HG03135 (cell line): ENCODE results near the gene TENT5A.
A peak's percentile ranks its signal among the peaks of the same experiment; 100 is the strongest.

Experiments used
- ATAC-seq: cut with Tn5 transposase; IDR thresholded peaks from one replicate; pipeline ENCODE4 v1.9.1; 2021; ENCODE audit warnings: mild to moderate bottlenecking, moderate library complexity; ENCODE audit not compliant: unreplicated experiment

Gene TENT5A

DNA sequence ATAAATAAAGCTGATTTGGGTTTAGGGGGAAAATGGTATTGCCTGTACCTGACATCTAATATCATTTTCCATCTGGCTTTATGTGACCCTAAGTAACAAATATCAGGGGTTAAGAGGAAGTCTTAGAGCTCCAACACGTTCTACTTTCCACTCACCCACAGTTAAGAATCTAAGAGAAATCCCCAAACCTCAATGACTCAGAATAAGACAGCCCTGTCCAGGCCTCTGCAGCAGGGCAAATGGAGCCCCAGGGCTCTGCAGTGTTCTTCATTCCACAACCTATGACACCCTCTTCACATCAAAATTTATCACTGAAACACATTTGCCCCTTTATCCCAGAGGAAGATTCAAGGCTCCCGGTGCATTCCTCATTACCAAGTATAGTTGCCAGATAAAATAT is 20.3 kb upstream of the TENT5A start:
- peak; percentile 99 for ATAC-seq

DNA sequence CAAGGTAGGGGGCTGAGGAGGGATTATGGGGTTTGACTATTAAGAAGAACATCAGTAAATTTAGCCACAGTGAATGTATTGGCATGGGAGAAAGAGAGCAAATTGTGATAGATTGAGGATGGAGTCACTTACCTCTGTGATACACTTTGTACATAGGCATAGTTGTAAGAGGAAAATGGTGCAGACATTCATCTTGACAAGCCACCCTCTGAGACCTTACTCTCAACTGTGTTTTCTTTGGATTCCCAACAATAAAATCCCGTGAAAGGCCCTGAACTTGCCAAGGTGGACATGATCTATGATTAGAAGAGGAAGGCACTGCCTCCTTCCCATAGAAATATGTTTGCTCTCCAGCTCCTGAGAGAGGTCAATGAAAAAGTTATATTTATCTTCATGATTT is 18.6 kb upstream of the TENT5A start:
- ATAC-seq: no peak

GRCh38 chr6:81770381-81770780 is 17.9 kb upstream of the TENT5A start:
- no peak for ATAC-seq

DNA sequence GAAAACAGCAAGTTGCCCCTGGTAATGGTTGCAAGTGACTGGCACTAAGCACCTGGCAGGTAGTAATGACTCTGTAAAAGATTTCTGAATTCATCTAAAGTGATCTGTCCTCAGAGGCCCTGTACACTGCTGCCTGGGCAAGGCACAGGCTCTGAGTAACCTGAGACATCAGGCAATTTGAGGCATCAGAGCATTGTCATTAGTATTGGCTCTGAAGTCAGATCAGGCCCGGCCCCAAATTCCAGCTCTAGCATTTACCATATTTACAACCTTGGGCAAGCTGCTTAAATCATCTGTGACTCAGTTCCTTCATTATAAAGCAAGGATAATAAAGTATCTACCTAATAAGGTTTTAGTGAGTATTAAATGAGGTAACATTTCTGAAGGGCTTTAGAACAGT is 17.3 kb upstream of the TENT5A start:
- no peak for ATAC-seq

GRCh38 chr6:81768150-81768942 is 15.9 kb upstream of the TENT5A start:
- no peak for ATAC-seq

DNA sequence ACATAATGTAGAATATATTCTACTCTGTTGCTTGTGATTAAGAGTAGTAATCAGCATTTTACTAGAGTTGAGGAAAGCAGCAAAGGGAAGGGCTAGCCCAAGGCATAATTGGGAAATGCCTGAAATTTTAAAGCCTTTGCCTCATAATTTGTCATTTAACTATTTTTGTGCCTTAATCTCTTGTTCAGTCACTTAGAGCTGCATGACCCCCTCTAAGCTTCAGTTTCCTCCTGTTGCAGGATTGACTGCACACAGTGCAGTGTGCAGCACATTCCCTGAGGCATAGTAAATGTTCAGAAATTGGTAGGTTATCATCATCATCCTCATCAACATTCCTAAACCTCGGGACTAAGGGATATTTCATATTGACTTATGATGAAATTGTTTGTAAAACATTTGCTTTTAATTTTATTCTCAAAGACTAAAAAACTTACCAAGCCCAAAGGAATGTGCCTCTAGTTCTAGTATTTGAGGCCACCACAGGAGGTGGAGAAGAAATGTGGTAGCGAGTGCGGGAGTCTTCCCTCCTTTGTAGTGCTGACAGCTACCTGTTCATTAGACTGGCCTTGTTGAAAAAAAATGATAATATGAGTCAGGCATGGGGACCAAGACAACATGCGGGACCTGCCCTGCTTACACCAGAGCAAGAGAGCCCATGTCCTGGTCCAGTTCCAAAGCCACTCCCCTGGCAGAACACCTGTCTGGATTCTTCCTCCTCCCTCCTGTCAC is 14.8 kb upstream of the TENT5A start:
- ATAC-seq: no peak

GRCh38 chr6:81766482-81767069 is 14.1 kb upstream of the TENT5A start:
- peak; percentile 73 for ATAC-seq

DNA sequence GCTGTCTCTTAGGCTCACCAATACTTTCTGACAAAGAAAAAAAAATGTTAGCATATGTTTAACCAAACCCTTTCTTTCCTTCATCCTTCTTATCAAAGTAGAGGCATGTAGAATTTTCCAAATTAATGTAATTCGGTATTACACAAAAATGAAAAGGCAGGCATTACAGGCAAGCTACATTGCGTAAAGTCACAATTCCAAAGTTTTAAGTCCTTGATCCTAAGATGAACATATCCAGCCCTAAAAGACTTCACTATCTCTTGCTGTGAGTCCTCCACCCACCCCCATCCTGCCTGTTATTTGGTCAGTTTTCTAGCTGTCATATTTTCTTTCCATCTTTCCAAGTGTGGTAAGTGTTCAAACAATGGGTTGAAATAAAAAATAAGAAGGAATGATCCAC is 12.1 kb upstream of the TENT5A start:
- ATAC-seq: no peak

DNA sequence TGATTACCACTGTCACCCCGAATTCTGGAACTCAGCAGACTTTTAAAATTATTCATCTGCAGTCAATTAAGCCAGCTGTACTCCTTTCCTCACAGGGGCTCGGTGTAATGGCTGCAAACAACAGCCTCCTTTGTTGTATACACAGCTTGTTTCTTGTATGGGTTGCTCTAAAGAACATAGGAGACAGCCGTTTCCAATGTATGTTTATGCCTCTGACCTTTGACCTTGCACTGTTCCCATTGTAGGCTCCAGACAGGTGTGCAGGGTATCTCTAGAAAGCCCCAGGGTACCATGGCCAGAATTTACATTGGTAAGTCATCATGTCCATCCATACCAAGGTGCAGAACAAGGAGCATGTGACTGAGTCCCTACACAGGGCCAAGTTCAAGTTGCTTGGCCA is 11.5 kb upstream of the TENT5A start:
- no peak for ATAC-seq

DNA sequence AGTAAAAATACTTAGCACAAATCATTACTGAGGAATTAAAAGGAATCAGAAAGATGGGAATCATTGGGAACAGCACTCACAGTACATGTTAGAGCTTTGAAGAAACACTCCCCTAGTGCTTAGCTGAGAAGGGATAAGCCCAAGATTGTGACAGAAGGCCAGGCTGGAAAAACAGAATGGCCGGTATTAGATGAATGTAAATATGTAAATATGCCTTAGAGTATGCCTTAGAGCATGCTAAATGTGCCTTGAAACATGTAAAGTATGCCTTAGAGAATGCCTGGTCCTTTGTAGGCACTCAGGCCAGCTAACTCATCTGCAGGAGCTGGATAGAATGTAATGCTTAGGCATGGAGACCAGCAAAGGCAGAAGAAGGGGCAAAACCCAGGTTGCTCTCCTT is 10.6 kb upstream of the TENT5A start:
- ATAC-seq: no peak

DNA sequence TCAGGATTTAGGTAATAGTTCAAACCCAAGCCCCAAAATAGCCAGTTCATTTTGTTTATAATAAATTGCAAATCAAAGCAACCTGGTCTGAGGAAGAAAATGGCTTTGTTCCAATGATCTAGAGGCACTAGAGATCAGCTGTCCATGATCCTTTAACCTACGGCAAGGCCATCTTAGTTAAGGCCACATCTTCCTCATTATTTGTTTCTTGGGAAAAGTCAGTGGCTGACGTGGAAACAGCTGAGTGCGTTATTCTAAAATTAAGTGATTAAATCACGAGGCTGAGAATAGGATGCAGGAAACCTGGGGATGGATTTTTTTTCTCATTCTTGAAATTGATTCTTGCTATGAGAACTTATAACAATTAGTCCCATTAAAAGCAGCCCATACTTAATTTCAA is 10.1 kb upstream of the TENT5A start:
- no peak for ATAC-seq

DNA sequence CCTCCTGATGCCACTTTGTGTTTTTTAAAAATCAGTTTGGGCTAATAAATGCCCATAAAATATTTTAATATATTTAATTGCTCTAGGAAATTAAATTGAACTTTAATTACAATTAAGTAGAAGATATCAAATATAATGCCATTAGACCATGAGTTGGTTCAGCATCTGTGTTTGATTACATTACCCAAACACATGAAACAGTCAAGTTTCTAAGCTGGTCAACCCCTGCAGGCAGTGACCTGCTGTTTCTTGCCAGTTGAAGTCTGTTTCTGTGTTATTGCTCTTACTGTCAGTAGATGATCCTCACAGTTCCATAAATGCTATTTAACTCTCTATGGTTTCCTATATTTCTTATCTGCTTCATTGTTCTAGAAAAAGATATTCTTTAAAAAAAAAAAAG is 9.7 kb upstream of the TENT5A start:
- no peak for ATAC-seq

DNA sequence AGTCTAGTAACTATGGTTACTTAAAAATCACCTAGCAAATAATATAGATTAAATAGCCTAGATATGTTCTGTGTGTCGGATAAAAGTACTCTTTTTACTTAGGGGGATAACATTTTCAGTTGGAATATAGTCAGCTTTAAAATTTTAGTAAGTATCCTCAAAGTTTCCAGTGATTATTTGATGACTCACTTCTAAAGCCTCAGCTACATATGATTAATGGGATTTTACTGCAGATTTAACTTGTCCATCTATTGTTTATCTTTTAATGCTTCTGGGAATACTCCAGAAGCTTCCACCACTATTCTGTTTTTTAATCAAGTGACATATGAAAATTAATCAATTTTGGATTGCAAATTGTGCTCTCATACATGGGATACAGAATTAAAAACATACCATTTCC is 8.7 kb upstream of the TENT5A start:
- no peak for ATAC-seq

DNA sequence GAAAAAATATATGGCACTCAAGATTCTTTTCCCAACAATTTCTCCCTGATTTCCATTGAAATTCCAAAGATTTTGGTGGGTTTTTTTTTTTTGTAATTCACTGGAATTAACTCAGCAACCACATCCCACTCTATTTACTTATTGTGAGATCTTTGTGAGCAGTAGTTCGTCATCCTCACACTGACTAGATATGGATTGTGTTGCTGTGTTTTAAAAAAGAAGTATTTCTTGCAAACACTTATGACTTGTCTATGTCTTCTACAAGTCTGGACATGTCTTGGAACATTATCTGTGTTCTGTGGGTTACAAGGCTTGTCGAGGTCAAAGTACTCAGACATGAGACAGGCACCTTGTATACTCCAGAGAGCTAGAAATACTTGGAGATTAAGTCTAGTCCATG is 7.3 kb upstream of the TENT5A start:
- no peak for ATAC-seq

GRCh38 chr6:81758221-81758620 is 5.7 kb upstream of the TENT5A start:
- ATAC-seq: no peak

GRCh38 chr6:81756690-81757089 is 4.2 kb upstream of the TENT5A start:
- ATAC-seq: no peak

DNA sequence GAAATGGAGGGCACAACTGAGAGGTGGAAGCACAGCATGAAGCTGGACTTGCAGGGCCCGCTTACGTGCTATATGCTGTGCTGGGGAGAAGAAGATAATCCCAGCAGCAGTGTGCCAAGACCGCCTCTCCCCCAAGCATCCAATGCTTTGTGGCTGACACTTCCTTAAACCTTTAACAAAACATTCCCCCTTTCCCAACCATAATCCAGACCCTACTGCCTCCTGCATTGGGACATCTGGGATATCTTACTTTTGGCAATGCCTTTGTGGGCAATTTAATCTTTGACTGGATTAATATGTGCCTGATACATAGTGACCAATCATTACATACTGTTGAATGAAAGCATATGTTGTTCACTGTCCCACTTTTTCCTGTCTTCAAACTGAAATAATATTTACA is 3.1 kb upstream of the TENT5A start:
- no peak for ATAC-seq

DNA sequence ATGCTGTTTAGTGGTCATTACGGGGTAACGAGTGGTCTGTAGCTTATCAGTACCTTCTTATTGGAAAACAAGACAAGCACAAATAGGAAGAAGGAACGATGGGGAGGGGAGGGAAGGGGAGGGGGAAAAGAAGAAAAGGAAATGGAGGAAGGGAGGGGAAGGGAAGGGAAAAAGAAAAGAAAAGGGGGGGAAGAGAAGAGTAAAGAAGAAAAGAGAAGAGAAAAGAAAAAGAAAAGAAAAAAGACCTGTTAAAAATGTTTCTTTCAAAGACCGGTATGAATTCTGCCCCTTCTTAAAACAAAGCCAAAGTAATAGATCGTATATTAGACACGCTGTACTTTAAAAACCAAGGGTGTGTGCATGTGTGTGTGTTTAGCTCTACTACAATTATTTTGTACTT is 2.4 kb upstream of the TENT5A start:
- ATAC-seq: no peak

DNA sequence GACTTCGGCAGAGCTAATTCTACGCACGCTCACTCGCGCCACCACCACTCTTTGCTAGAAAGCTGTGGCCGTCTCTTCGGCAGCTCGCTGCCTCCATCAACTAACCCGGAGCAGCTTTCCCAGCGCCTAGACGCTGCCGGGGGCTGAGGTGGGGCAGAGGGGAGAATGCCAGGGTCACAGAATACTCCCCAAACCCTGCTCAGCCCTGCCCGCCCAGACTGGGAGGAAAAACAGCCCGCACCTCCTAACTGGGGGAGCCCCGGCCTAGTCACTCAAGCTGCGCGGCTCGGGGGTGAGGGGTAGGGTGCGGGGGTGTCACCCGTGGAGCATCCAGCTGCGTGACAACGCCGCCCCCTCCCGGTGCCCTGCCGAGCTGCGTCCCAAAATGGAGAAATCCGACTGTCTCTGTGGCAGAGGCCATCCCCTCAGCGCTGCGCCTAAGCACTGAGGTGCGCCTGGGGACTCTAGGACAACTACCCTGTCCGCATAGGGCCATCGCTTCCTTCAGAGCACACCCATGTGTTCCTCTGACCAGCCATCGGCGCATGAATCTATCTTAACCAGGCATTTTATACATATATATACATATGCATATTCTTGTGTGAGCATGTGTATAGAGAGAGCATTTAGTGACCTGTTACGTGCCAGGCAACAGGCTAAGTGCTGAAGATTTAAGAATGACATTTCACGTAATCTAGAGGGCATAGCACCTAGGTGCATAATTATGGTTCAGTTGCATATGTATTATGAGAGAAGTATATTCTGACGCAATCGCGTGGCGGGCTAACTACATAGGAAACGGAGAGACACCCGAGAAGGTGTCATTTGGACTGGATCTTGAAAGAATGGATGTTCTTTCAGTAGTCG is 1.5 kb upstream of the TENT5A start:
- ATAC-seq: peak; percentile 42

DNA sequence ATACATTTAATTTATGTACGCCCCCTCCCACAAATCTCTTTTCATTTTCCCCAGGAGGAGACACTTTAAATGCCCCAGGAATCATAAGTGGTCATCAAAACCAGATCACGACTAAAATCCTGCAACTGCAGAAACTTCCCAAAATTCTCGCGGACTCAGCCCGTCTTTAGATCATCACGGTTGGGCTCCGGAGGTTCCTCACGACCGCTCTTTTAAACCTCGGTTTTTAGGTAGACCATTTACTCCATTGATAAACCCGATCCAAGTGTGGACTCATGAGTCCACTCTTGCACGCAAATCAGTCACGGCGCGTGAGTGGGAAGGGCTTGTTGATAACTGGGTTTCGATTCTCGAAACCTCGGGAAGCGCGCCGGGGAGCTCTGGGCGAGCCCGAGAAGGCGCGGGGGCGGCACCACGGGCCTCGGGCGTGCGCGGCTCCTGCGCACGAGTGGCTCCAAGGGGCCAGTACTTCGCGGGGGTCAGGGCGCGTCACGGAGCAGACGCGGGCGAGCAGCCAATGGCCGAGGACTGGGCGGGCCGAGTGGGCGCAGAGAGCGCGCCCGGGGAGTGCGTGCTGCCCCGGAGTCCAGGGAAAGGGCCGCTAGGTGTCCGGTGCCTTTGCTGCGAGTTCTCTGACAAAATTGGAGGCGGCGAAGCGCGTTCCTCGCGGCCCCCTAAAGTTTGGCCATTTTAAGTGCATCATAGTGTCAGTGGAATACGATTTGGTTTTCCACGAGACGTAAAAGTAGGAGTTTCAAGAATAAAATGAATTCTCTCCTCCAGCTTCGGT is 635 bp upstream of the TENT5A start:
- ATAC-seq: peak; percentile 48
